HCT116 (cell line): ENCODE data around the gene TMC8. TPM values are rescaled to one million over a fixed set of nuclear protein-coding genes. Genes with fewer than 3 reads are reported as not detected.

Experiments used
- ATAC-seq: fragments of 200-7000 bp; cut with Tn5 transposase; 2 replicates; pipeline ENCODE4 v1.9.1; 2020; ENCODE audit warnings: mild to moderate bottlenecking, moderate library complexity
- BruUV-seq: library from RNA; stranded (reverse); fragments of 400-500 nt; replicated peaks from 2 replicates; lab custom pipeline; 2021; lab: Mats Ljungman, UMichigan
- CTCF ChIA-PET: fragments of 300-600 bp; sonication (Branson Sonifier 250); formaldehyde crosslinking; loops from one replicate; lab custom pipeline; 2021; ENCODE audit warnings: antibody characterized with exemption; lab: Charles Lee
- POLR2A ChIA-PET: fragments of 300-600, 350-600 bp; sonication (Branson Sonifier 250); formaldehyde crosslinking; loops from one replicate; lab custom pipeline; 2021; ENCODE audit warnings: antibody characterized with exemption; lab: Charles Lee
- RAD21 ChIA-PET, 2 experiments: fragments of 300-600 bp; sonication (Branson Sonifier 250); formaldehyde crosslinking; loops; one replicate each; lab custom pipeline; 2023; ENCODE audit warnings: low total read pairs in 2 of 2; ENCODE audit not compliant: uncharacterized antibody in 2 of 2, unreplicated experiment in 2 of 2, low non-redundant PET in 1 of 2; lab: Charles Lee
- DNase-seq: peaks from one replicate; pipeline ENCODE4 v3.0.0-alpha.2; 2010; ENCODE audit warnings: low read depth, low spot score
- H2AFZ ChIP-seq: fragments of 200-600 bp; shearing (Covaris generic), sonication (generic); 2 replicates; pipeline ENCODE4 v1.6.1; 2017; ENCODE audit warnings: low read depth, mixed run types, mixed read lengths, antibody characterized with exemption, low read length; ENCODE audit not compliant: poor library complexity, severe bottlenecking
- H3K27ac ChIP-seq: 2 replicates; pipeline ENCODE4 v1.5.1; 2012; ENCODE audit warnings: low read depth, low read length
- H3K27me3 ChIP-seq: fragments of 200-600 bp; sonication (generic); 2 replicates; pipeline ENCODE4 v1.6.1; 2016; ENCODE audit warnings: mixed run types, low read length, mixed read lengths; ENCODE audit not compliant: insufficient read depth
- H3K36me3 ChIP-seq, 2 experiments: fragments of 200-500 bp in 1 of 2; fragments of 200-600 bp in 1 of 2; sonication (Bioruptor generic) in 1 of 2; sonication (generic) in 1 of 2; 2 replicates each; pipeline versions ENCODE4 v1.5.1 to v1.6.1; 2014 to 2016; ENCODE audit warnings: low read length in 2 of 2, inconsistent platforms in 1 of 2, mixed read lengths in 1 of 2, mixed run types in 1 of 2; ENCODE audit not compliant: insufficient read depth in 2 of 2, control insufficient read depth in 1 of 2
- H3K4me1 ChIP-seq, 2 experiments: fragments of 200-600 bp in 1 of 2; sonication (generic) in 1 of 2; 2 replicates each; pipeline versions ENCODE4 v1.5.1 to v1.6.1; 2012 to 2017; ENCODE audit warnings: low read length in 2 of 2, inconsistent platforms in 1 of 2, mild to moderate bottlenecking in 1 of 2, mixed read lengths in 1 of 2, mixed run types in 1 of 2, moderate library complexity in 1 of 2; ENCODE audit not compliant: insufficient read depth in 2 of 2, control insufficient read depth in 1 of 2
- H3K4me2 ChIP-seq: fragments of 200-600 bp; sonication (generic); 2 replicates; pipeline ENCODE4 v1.6.1; 2017; ENCODE audit warnings: mixed run types, low read length, mixed read lengths
- H3K4me3 ChIP-seq, 2 experiments: fragments of 200-600 bp in 1 of 2; sonication (generic) in 1 of 2; replicated peaks in 1 of 2; 2 replicates each; pipeline ENCODE4 v1.5.1; 2011 to 2016; ENCODE audit warnings: low read length in 2 of 2, control low read depth in 1 of 2, low read depth in 1 of 2, mild to moderate bottlenecking in 1 of 2, mixed read lengths in 1 of 2, mixed run types in 1 of 2
- H3K79me2 ChIP-seq: fragments of 200-600 bp; sonication (generic); 2 replicates; pipeline ENCODE4 v1.6.1; 2017; ENCODE audit warnings: mild to moderate bottlenecking, mixed run types, low read length, moderate library complexity, mixed read lengths; ENCODE audit not compliant: insufficient read depth
- H3K9ac ChIP-seq: fragments of 200-600 bp; sonication (generic); 2 replicates; pipeline ENCODE4 v1.6.1; 2016; ENCODE audit warnings: low read length, mixed read lengths
- H3K9me2 ChIP-seq: fragments of 200-600 bp; sonication (generic), shearing (Covaris generic); 2 replicates; pipeline ENCODE4 v1.6.1; 2017; ENCODE audit warnings: mixed run types, mild to moderate bottlenecking, moderate library complexity; ENCODE audit not compliant: insufficient read depth
- H3K9me3 ChIP-seq, 2 experiments: fragments of 200-500 bp in 1 of 2; fragments of 200-600 bp in 1 of 2; sonication (Bioruptor generic) in 1 of 2; sonication (generic) in 1 of 2; 2 replicates each; pipeline ENCODE4 v1.6.1; 2014 to 2017; ENCODE audit warnings: low read length in 2 of 2, mixed read lengths in 2 of 2, inconsistent platforms in 1 of 2, low read depth in 1 of 2, mild to moderate bottlenecking in 1 of 2, mixed run types in 1 of 2, moderate library complexity in 1 of 2; ENCODE audit not compliant: control insufficient read depth in 1 of 2, insufficient read depth in 1 of 2
- H4K20me1 ChIP-seq: fragments of 200-600 bp; sonication (generic), shearing (Covaris generic); 2 replicates; pipeline ENCODE4 v1.6.1; 2017; ENCODE audit warnings: mixed run types, mild to moderate bottlenecking, moderate library complexity; ENCODE audit not compliant: insufficient read depth
- EGR1 ChIP-seq: IDR thresholded peaks from 2 replicates; pipeline ENCODE4 v1.6.1; 2012; ENCODE audit warnings: low read depth
- ELF1 ChIP-seq: IDR thresholded peaks from 2 replicates; pipeline ENCODE4 v1.6.1; 2012; ENCODE audit warnings: low read depth, borderline replicate concordance
- EZH2 ChIP-seq: fragments of 200-600 bp; sonication (generic); IDR thresholded peaks from 2 replicates; pipeline ENCODE4 v1.6.1; 2017; ENCODE audit warnings: antibody characterized with exemption, mixed run types
- JUND ChIP-seq: IDR thresholded peaks from 2 replicates; pipeline ENCODE4 v1.6.1; 2012
- POLR2A ChIP-seq: IDR thresholded peaks from 2 replicates; pipeline ENCODE4 v1.7.0; 2011; ENCODE audit warnings: borderline replicate concordance; ENCODE audit not compliant: insufficient read depth, insufficient read length; ENCODE audit errors: extremely low read depth
- POLR2AphosphoS5 ChIP-seq: IDR thresholded peaks from 2 replicates; pipeline ENCODE4 v1.6.1; 2011; ENCODE audit warnings: mild to moderate bottlenecking, low read depth, low read length, moderate library complexity
- SIN3A ChIP-seq: IDR thresholded peaks from 2 replicates; pipeline ENCODE4 v1.6.1; 2012; ENCODE audit warnings: low read depth
- intact Hi-C: fragments of 100-400 bp; cut with micrococcal nuclease; formaldehyde crosslinking; loops from 2 replicates; pipeline ENCODE4 v1.10.0; 2022
- total RNA-seq: library from RNA; stranded (reverse); gene quantifications from one replicate; pipeline ENCODE4 v1.2.1, GENCODE V29; 2021; ENCODE audit not compliant: unreplicated experiment
- TF ChIP-seq, protein P1 (sequence below): IDR thresholded peaks from 2 replicates; pipeline ENCODE4 v1.6.1; 2011; ENCODE audit warnings: mild to moderate bottlenecking, low read length, moderate library complexity; ENCODE audit not compliant: insufficient replicate concordance; ENCODE audit errors: extremely low read depth

TMC8 gene
- total RNA-seq, 1 experiment from 2014 or later, result 7.8 TPM

DNA sequence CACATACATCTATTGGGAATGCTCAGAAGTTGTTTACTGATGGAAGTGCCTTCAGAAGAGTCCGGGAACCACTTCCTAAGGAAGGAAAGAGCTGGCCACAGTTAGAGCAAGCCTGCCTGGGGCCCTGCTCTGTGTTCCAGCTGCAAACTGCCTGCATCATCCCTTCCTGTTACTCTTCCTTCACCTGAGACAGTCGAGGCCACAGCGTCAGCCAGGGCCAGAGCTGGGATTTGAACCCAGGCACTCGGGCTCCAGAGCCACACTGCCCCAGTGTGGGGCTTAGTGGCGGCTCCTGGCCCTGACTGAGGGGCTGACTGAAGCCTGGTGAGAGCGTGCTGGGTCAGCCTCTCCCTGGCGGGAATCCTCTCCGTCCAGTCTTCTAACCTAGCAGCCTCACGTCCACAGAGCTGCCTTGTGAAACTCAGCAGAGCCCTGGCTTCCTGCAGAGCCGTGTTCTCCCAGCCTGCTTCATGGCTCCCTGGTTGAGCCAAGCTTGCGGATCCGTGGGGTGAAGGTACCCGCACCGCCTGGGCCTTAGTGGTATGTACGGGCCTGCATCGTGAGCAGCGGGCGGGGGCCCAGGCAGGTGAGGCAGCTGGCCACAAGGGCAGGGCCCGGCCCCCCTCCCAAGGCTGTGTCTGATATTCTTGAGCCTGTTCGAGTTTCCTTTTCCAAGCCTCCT, 11.0 kb downstream of the TMC8 start:
- H3K4me1 ChIP-seq, result peaks cover 59 to 89% of the 10 kb centered on the region in 2 experiments
- no peaks in the 10 kb centered on the region for H3K9me3 ChIP-seq
- CTCF ChIA-PET, result interaction anchor here (0.6 to 2.0 kb wide), 12 partner anchors 9 to 122 kb away, joined by 3 to 7 read pairs (median 4); partner anchors contain the start of genes AFMID and TK1
- peak; percentile 6 for ATAC-seq
- no peaks in the 10 kb centered on the region for H3K9me2 ChIP-seq
- TF ChIP-seq, protein P1, sequence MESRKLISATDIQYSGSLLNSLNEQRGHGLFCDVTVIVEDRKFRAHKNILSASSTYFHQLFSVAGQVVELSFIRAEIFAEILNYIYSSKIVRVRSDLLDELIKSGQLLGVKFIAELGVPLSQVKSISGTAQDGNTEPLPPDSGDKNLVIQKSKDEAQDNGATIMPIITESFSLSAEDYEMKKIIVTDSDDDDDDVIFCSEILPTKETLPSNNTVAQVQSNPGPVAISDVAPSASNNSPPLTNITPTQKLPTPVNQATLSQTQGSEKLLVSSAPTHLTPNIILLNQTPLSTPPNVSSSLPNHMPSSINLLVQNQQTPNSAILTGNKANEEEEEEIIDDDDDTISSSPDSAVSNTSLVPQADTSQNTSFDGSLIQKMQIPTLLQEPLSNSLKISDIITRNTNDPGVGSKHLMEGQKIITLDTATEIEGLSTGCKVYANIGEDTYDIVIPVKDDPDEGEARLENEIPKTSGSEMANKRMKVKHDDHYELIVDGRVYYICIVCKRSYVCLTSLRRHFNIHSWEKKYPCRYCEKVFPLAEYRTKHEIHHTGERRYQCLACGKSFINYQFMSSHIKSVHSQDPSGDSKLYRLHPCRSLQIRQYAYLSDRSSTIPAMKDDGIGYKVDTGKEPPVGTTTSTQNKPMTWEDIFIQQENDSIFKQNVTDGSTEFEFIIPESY, result no peak
- TF ChIP-seq POLR2AphosphoS5, result no peak
- TF ChIP-seq SIN3A, result no peak
- no peak for TF ChIP-seq POLR2A
- no peak for TF ChIP-seq EGR1
- TF ChIP-seq JUND, result no peak
- no peak for TF ChIP-seq ELF1
- no peak for TF ChIP-seq EZH2
- TF ChIP-seq, all 23 proteins: peak for 0
- Histone ChIP-seq H4K20me1 (no peaks in the 10 kb centered on the region), H3K27me3 (no peaks in the 10 kb centered on the region), H3K36me3 (no peaks in the 10 kb centered on the region), H3K4me2 (peak overlapping the region; percentile 82), H3K27ac (peak overlapping the region; percentile 67), H2AFZ (no peak overlapping the region), H3K4me3 (peak overlapping the region; percentile 13 to 44), H3K79me2 (no peaks in the 10 kb centered on the region), H3K9ac (peak overlapping the region; percentile 58)
- RAD21 ChIA-PET, result interaction anchor here (0.5 to 1.4 kb wide), 4 partner anchors 13 to 219 kb away, joined by 3 to 6 read pairs (median 4); partner anchors contain the start of gene TMC6 (in 1 of the 2)
- BruUV-seq, result no TSS peak
- DNase-seq, result no peak
- intact Hi-C loops, result loop anchor here (2.0 kb wide), 1 partner anchor 27 kb away; the partner anchor contains the start of gene SYNGR2
- POLR2A ChIA-PET, result interaction anchor here (0.6 to 1.8 kb wide), 9 partner anchors 12 to 203 kb away, joined by 3 to 24 read pairs (median 5); partner anchors contain the start of genes AFMID and TK1
